NOMO-1 (cell line): ENCODE measurements around the gene KRTAP23-1.

Experiments used
- DNase-seq, 2 experiments: peaks; one replicate each; lab custom pipeline; 2025; ENCODE audit not compliant: unreplicated experiment in 2 of 2; lab: John Stamatoyannopoulos, UW

Gene KRTAP23-1

DNA sequence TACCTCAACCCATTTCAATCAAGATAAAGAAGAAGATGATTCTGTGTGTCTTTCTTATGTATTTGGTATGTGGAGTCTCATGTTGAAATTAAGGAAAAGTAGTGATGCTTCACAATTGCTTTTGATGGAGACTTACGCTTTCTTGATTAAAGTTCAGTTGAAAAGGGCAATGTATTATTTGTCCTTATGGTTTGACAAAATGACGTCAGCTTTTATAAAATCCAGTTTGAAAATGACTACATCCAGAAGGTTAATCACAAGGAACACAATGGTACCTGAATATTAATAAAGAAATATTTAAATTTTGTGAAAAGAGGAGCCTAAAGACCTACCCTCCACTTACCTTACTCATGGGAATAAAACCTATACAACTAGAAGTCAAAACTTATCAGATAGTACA lies 32.7 kb downstream of the KRTAP23-1 start:
- no peak for DNase-seq

GRCh38 chr21:30306884-30307283 lies 41.5 kb downstream of the KRTAP23-1 start:
- DNase-seq, result no peak

GRCh38 chr21:30305136-30305535 lies 43.3 kb downstream of the KRTAP23-1 start:
- no peak for DNase-seq
